HG02610 (cell line): ENCODE measurements around the gene HS3ST1.
"Not testable (repeated sequence)": the region's sequence is repeated elsewhere in the genome, so short reads cannot be mapped to it uniquely, and the experiment has no call there.

Experiments
- ATAC-seq: cut with Tn5 transposase; IDR thresholded peaks from one replicate; pipeline ENCODE4 v1.9.1; 2021; ENCODE audit warnings: mild to moderate bottlenecking, moderate library complexity; ENCODE audit not compliant: unreplicated experiment

The HS3ST1 gene

DNA sequence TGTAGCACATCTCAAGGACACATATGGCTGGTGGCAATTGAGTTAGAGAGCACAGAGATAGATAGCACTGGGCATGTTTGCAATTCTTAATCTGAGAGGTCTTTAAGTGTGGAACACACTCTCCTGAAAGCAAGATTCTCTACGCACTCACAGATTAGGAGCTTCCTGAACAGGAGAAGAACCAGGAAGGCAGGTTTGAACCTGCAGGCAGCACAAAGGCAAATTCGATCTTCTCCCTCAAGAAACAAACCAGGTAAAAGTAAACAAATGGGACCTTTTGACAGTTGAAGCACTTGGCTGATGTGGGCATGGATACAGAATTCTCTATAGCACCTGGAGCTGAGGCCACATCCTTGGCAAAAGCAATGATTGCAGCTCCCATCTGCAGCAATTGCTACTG, 24.3 kb downstream of the HS3ST1 start:
- ATAC-seq: no peak

GRCh38 chr4:11402192-11402591, 26.5 kb downstream of the HS3ST1 start:
- no peak for ATAC-seq

GRCh38 chr4:11399461-11399971, 29.2 kb downstream of the HS3ST1 start:
- no peak for ATAC-seq

GRCh38 chr4:11397819-11398610, 30.7 kb downstream of the HS3ST1 start:
- peak; percentile 53 for ATAC-seq

DNA sequence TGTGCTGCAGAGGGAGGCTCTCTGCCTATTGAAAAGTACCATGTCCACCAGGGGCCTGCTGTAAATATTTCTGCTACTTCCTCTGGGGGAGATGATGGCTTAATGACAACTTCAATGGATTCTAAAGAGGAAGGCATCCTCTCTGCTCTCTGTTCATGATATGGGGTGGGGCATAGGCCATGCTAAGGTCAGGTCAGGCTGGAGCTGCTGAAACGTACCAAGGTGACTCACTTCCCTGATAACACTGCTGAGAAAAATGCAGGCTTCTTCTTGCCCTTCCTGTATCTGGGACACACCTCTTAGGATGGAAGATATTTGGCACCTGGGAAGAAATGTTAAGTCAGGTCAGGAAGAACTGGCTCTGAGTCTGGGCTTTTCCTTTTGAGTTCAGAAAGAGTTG, 31.5 kb downstream of the HS3ST1 start:
- ATAC-seq: no peak

- ATAC-seq: no peak
Observed at GRCh38 chr4:11393551-11393950, 35.1 kb downstream of the HS3ST1 start.

DNA sequence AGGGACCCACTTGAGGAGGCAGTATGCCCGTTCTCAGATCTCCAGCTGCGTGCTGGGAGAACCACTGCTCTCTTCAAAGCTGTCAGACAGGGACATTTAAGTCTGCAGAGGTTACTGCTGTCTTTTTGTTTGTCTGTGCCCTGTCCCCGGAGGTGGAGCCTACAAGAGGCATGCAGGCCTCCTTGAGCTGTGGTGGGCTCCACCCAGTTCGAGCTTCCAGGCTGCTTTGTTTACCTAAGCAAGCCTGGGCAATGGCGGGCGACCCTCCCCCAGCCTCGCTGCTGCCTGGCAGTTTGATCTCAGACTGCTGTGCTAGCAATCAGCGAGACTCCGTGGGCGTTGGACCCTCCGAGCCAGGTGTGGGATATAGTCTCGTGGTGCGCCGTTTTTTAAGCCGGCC, 44.6 kb downstream of the HS3ST1 start:
- not testable (repeated sequence) for ATAC-seq

GRCh38 chr4:11376571-11376970, 52.1 kb downstream of the HS3ST1 start:
- ATAC-seq: no peak

GRCh38 chr4:11376146-11376545, 52.5 kb downstream of the HS3ST1 start:
- ATAC-seq: no peak

GRCh38 chr4:11368701-11369115, 60.0 kb downstream of the HS3ST1 start:
- ATAC-seq: no peak

GRCh38 chr4:11367371-11367770, 61.3 kb downstream of the HS3ST1 start:
- no peak for ATAC-seq

GRCh38 chr4:11366859-11367258, 61.8 kb downstream of the HS3ST1 start:
- no peak for ATAC-seq

GRCh38 chr4:11365039-11365438, 63.7 kb downstream of the HS3ST1 start:
- no peak for ATAC-seq

DNA sequence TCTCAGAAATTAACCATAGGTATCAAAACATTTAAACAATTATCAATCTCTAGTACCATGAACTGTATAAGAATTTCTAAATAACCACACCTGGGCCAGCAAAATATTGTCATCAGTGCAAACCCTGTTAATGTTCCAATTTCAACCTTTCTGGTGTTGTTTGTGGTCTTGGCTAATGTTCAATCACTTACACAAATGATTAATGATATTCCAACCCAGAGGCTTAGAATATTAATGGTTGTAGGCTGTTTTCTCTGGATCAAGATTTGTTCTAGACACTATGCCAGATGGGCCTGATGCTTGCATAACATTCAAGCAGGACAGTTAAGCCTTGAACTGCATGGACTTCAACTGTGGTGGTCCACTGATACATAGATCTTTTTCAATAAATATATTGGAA, 69.1 kb downstream of the HS3ST1 start:
- ATAC-seq: no peak

GRCh38 chr4:11355226-11355625, 73.5 kb downstream of the HS3ST1 start:
- no peak for ATAC-seq

GRCh38 chr4:11354531-11354930, 74.2 kb downstream of the HS3ST1 start:
- no peak for ATAC-seq

GRCh38 chr4:11348449-11349088, 80.1 kb downstream of the HS3ST1 start:
- no peak for ATAC-seq

DNA sequence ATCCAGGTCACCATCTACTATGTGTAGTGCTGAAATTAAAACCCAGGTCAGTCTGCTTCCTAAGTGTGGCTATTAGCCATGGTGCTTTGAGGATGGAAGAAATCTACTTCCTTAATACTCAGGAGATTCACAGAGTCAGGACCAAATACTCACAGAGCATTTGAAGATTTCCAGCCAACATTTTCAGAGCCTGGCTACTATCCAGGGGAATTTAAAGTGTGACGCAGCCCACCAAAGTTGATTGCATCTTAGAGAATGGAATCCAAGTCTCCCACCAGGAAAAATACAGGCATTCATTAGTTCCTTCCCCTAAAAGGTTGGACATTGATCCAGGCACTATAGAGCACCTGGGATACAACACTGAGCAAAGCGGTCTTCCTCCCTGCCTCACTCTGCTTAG, 83.8 kb downstream of the HS3ST1 start:
- ATAC-seq: no peak

DNA sequence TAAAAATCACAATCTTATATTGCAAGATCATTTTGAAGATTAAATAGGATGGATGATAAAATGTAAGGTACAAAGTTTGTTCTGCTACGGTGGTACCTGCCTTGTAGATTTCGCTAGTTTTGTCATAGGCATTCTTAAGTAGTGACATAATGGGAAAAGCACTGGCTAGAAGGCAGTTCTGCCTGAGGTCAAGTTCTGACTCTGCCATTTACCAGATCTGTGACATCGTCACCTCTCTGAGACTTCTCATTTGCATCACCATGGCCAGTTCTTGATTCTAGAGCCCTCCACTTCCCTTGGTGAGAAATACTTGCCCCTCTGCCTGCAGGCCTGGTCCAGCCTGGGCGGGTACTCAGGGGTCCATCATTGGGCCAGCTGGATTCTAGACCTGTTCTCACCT, 85.2 kb downstream of the HS3ST1 start:
- no peak for ATAC-seq
